GM20431 (cell line): ENCODE measurements around the gene SKOR1.

ENCODE experiments used
- in situ Hi-C: fragments of 300-500 bp; cut with MseI, MboI; formaldehyde crosslinking; loops from one replicate; pipeline ENCODE4 v1.15.0; 2020; ENCODE audit warnings: low sequenced_read_pairs; ENCODE audit not compliant: unreplicated experiment

Gene SKOR1

DNA sequence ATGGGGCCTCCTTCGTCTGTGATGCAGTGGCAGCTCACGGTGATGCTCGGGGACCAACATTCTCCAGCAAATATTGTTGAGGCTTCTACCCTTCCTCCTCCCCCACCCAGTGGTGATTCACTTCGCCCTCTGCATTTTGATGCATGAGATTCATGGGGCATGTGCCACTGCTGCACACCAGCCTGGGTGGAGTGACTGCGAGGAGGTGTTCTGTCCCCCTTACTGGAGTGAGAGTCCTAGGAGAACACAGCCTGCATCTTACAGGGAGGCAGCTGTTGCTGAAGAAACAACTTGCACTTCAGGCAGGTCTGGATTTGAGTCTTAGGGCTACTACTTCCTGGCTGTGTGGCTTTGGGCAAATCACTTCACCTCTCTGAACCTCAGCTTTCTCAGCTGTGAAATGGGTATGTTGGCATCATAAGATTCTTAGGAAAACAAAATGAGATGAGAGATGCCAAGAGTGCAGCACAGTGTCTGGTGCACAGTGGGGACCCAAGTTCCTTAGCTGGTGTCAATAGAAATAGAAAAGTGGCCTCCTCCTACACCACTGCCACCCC, 10.2 kb upstream of the SKOR1 start:
- in situ Hi-C loops: no loop called here

DNA sequence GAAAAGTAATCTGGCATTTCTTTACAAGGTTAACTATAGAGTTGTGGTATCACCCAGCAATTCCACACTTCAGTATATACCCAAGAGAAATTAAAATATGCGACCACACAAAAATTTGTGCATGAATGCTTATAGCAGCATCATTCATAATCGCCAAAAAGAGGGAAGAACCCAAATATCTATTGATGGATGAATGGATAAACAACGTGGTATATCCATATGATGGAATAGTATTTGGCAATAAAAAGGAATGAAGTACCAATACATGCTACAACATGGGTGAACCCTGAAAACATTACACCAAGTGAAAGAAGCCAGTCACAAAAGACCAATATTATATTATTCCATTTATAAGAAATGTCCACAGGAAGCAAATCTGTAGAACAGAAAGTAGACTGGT, 8.6 kb upstream of the SKOR1 start:
- in situ Hi-C loops: no loop called here

DNA sequence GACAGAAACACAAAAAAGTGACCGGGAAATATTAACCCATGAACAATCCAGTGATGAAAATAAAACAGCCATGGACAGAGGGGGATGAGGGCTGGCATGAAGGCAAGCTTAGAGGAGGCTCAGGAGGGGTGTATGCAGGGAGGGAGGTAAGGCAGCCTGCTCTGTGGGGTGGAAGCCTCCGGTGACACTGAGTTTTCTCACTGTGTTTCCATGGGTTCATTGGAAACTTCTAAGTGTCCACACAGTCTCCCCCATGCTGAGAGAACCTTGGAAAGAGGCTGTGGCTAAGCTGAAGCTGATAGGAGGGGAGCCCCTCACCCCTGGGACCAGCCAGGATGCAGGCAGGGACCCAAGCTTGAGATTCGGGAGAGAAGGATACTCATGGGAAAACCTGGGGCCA, 6.8 kb upstream of the SKOR1 start:
- in situ Hi-C loops: no loop called here

DNA sequence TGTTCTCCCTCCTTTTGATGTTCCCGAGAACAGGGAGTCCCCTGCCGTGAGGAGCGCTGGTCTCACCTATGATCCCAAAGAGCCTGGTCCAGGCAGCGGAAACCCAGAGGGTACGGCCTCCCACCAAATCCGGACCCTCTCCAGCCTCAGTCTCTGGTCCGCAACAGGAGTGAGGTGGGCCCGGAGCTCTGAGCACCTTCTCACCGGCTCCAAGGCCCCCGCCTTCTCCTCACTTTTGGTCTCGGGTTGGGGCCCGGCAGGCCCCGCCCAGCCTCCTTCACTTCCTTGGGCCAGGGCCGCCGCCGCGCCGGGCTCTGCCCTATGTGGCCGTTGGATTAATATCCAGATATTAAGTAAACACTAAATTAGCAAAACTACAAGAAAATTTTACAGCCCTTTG, 5.7 kb upstream of the SKOR1 start:
- in situ Hi-C loops: no loop called here

DNA sequence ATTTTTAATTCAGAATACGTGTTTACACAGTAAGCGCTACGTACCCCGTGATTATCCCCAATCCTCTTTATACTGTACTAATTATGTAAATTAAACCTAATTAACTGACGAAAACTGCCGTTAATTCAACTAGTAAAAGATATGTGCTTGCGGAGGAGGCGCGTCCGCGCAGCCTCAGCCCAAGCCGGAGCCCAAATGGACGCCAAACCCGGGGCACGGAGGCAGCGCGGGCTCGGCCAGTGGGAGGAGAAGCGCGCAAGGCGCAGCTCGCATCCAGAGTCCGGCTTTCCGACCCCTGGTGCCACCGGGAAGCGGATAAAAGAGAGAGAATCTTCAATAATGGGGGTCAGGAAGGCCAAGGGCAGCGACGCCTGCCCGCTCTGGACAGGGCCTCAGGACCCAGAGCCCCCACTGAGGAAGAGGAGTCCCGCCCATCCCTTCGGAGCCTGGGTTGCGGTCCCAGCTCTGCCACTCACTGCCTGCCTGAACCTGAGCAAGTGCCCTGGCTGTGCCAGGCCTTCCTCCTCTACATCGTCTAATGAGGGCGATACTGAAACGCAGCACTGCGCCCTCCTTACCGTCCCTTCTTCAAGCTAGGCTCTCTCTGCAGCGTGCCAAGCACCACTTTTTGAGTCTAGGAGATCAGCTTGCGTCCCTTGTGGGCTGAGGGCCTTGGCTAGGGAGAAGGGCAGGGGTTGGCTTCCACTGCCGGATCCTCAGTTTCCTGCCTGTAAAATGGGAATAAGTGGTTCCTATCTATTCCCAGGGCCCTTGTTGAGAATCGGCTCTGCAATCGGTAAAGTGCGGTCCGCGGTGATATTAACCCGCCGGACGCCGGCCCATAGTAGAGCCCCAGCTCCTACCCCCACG, 5.0 kb upstream of the SKOR1 start:
- in situ Hi-C loops: no loop called here

DNA sequence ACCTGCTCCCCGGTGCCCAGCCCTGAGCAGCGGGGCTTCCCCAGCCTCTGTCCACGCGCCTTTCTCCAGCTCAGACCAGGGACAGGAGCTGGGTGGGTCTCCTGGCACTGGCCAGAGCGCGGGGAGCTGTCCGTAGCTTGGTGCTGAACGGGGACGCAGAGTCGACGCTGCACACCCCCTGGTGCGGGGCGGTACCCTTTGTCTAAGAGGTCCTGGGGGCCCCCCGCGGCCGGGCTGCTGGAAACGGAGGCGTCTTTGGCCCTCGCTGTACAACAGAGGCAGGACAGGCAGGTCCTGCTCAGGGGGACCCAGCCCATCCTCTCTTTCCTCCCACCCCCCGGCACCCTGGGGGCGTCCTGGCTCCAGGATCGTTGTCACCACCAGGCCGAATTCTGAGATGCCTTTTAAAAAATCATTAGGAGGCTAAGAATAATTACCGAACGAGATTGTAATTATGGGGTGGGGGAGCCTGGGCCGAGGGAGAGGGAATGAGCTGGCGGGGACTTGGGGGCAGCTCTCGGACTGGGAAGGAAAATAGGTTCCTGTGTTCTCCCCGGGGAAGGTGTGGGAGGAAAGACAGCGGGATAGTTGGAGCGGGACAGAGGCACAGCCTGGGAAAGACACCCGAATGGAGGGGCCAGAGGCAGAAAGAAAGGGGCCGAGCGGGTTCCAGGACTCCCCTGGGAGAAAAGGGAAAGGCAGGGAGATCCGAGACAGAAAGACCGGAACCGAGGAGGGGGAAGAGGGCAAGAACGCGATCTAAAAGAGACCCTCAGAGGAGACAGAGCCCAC, 4.1 kb upstream of the SKOR1 start:
- in situ Hi-C loops: no loop called here

DNA sequence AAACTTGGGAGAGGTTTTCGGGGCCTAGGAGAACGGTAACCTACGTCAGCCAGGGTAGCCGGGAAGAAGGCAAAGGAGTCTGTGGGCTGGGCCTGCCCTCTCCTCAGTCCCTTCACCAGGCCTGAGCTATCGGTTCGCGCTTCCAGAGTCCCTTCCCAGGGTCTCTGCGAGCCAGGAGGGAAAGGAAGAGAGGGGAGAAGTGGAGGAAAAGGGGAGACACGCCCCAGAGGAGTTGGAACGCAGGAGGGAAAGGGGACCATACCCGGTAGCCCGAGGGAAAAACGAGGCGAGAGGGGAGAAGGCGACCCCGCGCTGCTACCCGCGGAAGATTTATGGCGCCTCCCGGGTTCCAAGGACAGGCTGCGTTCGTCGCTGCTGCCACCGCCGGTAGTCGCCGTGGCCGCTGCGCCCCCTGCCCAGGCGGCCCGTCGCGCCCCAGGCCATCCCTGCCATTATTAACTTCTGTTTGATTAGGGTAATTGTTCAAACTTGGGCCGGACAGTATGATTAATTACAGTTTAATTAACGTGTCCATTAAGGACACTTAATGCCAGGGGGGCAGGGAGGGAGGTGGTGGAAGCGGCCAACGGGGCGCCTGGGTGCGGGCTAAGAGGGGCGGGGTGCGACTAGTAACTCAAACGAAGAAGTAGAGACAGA, 3.4 kb upstream of the SKOR1 start:
- in situ Hi-C loops: no loop called here

DNA sequence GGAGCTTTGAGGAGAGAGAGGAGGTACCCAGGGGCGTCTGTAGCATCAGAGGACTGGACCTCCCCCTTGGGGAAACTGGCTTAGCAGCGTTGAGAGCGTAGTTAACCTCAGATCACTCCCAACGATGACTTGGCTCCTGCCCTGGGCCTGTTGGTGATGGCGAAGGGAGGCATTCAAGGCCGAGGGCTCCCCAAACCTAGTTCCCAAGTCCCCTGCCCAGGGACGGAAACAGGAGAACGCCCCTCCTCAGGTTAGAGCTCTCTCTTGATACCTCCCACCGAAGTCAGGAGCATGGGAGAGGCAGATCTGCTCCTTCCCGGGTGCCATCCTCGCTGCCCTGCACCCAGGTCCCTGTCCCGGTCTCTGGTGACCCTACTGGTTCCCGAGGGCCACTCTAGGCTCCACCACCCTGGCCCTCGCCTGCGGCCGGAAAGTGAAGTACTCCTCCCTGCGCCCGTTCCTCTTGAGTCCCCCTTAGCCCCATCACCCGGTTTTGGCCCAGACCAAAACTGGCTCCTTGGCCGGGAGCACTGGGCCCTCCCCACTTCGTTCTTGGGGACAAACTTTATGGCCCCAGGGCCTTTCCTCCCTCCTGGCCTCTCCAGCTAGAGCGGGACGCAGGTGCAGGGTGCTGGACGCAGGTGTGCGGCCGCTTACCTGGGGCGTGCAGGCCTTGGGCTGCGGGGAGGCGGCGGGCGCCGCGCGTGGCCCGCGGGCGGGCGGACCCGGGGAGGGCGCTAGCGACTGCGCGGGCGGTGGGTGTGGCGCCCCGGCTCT, 2.6 kb upstream of the SKOR1 start:
- in situ Hi-C loops: no loop called here

DNA sequence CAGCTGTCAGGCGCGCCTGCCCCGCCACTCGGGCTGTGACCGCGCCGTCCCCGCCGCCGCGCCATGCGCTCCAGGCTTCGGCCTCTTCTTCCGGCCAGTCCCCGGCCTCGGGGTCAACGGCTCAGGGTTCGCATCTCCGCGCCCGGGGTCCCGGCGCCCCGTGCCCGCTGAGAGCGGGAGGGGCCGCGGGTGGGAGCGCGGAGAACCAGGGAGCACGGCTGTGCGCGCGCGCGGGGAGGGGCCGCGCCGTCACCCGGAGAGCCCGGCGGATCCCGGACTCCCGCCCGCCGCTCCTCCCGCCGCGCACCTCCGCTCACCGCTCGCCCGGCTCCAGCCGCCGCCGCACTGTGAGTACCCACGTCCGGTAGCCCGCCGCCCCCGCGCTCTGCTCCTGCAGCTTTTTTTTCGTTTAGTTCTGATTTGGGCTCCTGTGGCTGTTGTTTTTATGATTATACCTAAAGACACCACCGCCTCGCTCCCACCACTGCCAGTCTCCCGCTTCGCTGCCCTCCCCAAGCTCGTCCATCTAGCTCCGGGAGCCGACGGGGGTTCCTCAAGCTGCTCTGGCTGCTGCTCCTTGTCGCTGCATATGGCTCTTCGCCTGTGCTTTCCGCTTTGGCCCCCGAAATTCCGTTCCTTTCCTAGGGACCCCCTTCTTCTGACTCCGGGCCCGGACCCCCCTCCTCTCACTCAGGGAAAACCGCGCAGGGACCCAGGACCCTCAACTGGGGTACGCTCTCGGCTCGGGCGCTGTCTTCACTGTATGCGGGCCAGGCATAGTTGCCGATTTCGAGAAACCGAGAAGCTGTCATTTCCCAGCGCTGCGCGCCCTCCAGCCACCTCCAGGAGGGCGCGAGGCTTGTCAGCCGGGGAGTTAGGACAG, 1.8 kb upstream of the SKOR1 start:
- in situ Hi-C loops: no loop called here

DNA sequence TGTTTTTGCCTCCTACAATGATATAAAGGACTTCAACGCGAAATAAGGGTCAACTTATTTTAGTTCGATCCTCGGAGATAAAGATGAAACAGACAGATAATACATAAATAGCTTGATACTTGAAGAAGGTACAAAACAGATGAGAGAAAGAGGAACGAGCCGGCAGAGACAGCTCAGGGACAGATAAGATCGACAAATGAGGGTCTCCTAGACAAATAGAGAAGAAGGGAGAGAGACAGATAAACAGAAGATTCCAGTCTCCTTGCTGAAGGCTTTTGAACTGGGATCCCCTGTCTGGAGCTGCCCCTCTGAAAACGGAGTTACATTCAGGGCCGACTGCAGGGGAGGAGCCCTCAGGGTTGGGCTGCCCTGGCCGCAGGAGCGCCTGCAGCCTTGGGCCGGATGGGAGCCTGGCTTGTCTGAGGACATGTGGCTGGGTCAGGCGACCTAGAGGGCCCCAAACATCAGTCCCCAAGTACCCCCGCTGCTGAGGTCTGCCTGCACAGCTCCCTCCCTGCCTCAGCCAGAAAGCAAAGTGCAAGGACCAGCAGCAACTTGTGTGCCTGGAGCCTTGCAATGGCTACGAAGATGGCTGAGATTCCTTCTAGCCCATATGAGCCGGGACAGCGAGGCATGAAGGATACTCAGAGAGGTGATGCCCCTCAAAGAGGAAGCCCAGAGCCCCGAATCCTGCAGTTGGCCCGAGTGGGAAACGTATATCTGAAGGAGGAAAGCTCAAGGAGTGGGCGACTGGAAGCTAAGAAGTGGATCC, 926 bp upstream of the SKOR1 start:
- in situ Hi-C loops: no loop called here

DNA sequence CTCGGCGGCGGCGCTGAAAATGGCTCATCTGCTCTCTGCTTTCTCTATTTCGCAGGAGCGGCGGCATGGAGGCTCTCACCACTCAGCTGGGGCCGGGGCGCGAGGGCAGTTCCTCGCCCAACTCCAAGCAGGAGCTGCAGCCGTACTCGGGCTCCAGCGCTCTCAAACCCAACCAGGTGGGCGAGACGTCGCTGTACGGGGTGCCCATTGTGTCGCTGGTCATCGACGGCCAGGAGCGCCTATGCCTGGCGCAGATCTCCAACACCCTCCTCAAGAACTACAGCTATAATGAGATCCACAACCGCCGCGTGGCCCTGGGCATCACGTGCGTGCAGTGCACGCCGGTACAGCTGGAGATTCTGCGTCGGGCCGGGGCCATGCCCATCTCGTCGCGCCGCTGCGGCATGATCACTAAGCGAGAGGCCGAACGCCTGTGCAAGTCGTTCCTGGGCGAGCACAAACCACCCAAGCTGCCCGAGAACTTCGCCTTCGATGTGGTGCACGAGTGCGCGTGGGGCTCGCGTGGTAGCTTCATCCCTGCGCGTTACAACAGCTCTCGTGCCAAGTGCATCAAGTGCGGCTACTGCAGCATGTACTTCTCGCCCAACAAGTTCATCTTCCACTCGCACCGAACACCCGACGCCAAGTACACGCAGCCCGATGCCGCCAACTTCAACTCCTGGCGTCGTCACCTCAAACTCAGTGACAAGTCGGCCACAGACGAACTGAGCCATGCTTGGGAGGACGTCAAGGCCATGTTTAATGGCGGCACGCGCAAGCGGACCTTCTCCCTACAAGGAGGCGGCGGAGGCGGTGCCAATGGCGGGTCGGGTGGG, 790 bp downstream of the SKOR1 start:
- in situ Hi-C loops: loop anchor here (25.0 kb wide), 1 partner anchor 889 kb away; no protein-coding TSS in a partner anchor

DNA sequence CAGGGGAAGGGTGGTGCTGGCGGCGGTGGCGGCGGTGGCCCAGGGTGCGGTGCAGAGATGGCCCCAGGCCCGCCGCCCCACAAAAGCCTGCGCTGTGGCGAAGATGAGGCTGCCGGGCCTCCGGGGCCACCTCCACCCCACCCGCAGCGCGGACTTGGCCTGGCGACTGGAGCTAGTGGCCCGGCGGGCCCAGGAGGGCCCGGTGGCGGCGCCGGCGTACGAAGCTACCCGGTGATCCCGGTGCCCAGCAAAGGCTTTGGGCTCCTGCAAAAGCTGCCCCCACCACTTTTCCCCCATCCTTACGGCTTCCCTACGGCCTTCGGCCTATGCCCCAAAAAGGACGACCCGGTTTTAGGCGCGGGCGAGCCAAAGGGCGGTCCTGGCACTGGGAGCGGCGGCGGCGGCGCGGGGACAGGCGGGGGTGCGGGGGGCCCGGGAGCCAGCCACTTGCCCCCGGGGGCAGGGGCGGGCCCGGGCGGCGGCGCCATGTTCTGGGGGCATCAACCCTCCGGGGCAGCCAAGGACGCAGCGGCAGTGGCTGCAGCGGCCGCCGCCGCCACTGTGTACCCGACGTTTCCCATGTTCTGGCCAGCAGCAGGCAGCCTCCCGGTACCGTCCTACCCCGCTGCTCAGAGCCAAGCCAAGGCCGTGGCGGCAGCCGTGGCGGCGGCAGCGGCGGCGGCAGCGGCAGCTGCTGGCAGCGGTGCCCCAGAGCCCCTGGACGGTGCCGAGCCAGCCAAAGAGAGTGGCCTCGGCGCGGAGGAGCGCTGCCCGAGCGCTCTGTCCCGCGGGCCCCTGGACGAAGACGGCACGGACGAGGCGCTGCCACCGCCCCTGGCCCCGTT, 1.6 kb downstream of the SKOR1 start:
- in situ Hi-C loops: loop anchor here (25.0 kb wide), 1 partner anchor 890 kb away; no protein-coding TSS in a partner anchor

DNA sequence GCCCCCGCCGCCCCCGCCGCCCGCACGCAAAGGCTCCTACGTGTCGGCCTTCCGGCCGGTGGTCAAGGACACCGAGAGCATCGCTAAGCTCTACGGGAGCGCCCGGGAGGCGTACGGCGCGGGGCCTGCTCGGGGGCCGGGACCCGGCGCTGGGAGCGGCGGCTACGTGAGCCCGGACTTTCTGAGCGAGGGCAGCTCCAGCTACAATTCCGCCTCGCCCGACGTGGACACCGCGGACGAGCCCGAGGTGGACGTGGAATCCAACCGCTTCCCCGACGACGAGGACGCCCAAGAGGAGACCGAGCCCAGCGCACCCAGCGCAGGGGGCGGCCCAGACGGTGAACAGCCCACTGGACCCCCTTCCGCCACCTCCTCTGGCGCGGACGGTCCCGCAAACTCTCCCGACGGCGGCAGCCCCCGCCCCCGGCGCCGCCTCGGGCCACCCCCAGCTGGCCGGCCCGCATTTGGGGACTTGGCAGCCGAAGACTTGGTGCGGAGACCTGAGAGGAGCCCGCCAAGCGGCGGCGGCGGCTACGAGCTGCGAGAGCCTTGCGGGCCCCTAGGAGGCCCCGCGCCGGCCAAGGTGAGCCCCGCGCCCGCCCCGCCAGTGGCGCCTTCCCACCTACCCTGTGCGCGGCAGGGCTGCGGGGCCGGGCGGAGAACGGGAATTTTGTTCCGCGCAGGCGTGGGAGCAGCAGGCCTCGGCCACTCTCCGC, 2.4 kb downstream of the SKOR1 start:
- in situ Hi-C loops: loop anchor here (25.0 kb wide), 1 partner anchor 890 kb away; no protein-coding TSS in a partner anchor

DNA sequence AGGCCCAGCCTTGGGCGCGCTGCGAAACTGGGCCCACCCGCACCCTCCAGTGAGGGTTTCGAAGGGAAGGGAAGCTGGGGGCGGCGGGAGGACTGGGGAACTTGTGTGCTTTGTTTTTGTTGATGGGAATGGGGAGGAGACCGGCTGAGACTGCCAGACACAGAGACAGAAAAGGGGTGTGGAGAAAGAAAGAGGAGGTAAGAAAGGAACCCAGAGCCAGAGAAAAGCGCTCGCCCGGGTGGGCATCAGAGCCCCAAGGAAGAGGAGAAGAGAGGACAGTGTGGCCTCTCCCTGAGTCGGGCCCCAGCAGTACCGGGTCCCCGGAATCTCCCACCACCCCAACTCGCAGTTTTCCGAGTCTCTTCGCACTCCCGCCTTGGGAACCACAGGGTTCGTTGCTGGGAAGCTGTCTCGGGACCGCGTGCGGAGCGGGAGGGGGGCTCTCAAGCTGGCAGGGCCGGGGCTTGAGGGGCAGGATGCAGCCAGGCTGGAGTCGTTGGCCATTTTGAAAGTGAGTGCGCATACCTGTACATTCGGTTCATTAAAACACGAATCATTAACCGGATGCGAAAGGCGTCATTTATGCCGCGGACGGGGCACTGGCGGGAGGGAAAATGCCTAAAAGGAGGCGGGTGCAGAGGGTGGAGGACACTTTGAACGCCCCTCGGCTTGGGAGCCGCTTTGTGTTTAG, 3.1 kb downstream of the SKOR1 start:
- in situ Hi-C loops: loop anchor here (25.0 kb wide), 1 partner anchor 891 kb away; no protein-coding TSS in a partner anchor
